Stimulated activated CD8-positive, alpha-beta memory T cell treated with anti-CD3 and anti-CD28 coated beads, Interleukin-15, amount 100 ng/mL, for 48 hours (primary cell): ENCODE results near the gene KLHL3.

ENCODE experiments used
- DNase-seq, 2 donors: peaks; one replicate each; pipeline ENCODE4 v3.0.0-alpha.2; 2020; ENCODE audit warnings: low read depth in 2 of 2

The KLHL3 gene

DNA sequence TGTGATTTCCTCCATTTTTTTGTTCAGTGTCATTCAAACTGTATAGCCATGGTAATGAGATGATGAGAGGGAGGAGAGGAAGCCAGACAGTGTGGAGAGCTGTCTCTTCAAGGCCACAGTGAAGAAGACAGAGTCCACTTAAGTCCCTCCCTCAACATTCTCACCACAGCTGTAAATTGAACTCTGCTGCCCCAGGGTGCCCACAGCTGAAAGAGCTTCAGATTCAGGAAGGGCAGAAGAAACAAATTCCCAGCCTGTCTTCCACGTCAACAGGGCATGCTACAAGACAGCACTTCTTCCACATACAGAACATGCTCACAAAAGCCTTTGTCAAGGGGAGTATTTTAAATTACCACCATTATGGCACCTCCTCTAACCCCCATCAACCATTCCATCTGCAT lies 100.4 kb downstream of the KLHL3 start:
- no peak for DNase-seq

DNA sequence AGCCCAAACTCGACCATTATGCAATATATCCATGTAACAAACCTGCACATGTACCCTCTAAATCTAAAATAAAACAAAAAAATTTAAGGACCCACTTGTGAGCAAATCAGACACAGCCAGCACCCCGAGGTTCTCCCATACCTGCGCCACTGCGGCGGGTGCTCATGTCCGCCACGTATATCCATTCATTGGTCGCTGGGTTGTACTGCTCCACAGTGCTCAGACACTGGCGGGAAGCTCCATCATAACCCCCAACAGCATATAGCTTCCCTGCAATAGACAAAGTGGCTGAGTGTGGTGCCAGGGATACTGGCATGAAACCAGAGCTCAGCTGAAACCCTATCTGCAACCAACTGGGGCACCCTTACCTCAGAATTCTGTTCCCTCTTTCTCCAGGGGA lies 102.0 kb downstream of the KLHL3 start:
- no peak for DNase-seq

DNA sequence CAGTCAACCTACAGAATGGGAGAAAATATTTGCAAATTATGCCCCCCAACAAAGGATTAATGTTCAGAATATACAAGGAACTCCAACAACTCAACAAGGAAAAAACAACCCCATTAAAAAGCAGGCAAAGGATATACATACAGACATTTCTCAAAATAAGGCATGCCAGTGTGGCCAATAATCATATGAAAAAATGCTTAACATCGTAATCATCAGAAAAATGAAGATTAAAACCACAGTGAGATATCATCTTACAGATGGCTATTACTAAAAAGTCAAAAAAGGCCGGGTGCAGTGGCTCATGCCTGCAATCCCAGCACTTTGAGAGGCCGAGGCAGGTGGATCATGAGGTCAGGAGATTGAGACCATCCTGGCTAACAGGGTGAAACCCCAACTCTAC lies 103.2 kb downstream of the KLHL3 start:
- DNase-seq, result no peak

DNA sequence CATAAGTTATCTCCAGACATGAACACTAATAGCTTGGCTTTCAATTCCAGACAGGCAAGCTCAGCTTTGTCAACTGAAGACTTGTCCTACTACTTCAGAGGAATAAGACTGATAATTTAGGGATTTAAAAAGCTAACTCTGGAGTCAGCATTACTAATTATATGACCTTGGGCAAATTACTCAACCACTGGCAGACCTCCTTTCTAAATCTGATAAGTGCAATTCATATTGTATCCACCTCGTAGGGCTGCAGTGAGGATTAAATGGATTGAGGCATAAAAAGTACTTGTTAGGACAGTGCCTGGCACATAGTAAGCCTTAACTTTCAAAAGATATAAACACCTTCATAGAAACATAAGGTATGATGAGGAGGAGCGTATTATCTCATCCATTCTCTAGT lies 104.4 kb downstream of the KLHL3 start:
- no peak for DNase-seq

DNA sequence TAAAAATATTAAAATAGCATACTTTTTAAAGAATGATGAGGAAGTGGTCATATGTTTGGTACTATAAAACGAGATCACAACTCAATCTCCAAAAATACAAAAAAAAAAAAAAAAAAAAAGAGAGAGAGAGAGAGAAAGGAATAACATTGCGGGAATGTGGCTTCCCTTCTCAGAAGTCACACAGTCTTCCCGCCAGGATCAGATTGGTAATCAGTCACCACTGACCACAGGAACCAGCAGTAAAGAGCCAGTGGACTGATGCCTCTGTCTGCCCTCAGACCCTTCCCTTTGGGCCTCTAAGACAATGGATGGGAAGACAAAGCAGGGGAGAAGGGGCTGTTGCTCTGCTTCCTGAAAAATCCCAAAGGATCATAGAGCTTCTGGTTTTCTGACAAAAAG lies 104.9 kb downstream of the KLHL3 start:
- no peak for DNase-seq

DNA sequence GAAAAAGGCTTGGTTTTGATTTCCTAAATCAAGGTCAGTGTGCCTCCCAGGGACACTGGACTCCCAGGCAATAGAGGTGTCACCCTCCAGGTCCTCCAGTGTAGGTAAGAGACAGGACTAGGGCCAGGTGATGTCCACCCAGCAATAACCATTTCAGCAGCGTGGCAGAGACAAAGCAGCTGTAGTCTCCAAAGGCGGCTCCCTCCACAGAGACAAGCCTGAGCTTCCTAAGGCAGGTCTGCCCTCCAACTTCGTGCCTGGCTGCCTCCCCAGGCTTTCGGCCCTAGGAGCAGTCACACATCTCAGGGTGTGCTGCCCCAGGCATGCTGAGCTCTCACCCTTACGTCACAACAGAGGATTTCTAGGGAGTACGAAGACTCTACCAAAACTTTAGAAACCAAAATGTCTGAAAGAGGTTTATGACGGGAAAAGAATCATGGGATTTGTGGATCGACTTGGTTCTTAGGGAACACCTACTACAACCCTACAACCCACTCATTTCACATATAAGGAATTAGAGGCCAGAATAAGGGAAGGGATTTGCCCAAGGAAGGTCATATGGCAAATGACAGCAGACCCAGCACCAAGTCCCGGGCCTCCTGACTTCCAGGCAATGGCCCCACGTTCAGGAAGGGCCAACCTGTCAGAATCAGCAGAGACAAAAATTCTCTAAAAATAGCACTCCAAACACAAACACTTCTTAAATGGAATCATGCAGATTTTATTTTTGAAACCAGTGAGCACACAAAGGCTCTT lies 105.5 kb downstream of the KLHL3 start:
- no peak for DNase-seq

DNA sequence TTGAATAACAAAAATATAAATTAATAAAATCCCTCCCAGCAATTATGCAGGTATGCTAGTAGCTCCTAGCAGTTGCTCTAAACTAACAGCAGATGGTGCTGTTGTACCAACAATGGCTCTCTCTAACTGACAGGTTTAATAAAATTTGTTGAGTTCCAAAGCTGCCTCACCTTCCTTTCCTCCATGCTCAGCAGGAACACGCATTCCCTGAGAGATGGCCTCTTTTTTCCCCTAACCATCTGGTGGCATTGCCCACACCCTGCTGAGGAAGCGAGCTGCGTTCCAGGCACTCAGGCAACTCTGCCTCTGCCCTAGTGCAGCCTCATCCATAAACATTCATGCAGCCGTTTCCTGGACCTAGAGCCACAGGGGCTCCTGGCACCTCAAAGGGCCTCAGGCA lies 106.2 kb downstream of the KLHL3 start:
- DNase-seq, result no peak

DNA sequence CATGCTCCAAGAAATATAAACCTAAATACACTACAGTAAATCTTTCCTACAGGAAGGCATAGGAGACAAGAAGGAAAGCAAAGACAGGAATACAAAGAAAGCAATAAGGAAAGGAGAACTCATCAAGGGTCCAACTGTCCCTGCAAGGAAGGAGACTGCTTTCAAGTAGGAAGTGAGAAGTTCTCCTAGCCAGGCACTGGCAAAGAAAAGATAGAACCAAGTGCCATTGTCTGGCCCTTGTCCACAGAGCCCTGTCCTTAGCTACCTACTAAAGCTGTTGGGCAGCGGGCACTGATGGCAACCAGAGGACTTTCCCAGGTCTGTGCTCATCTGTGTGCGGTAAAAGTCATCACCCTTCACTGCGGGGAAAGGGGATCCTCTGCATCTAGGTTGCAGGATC lies 108.2 kb downstream of the KLHL3 start:
- no peak for DNase-seq

DNA sequence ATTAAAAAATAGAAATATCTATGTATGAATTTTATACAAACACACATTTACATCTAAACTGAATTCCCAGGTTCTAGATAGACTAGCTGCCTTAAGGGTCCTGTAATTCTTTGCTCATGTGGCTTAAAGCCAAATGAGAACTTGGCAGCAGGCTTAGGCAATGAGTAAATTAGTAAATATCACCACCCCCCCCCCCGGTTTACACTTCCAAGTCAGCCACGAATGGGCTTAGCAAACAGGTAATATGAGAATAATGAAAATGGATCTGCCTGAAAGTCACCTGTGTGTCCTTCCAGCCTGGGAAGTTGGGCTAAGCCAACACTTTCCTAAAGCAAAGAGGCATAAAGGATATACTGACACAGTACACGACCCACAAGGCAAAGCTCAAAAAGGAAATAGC lies 108.6 kb downstream of the KLHL3 start:
- no peak for DNase-seq

DNA sequence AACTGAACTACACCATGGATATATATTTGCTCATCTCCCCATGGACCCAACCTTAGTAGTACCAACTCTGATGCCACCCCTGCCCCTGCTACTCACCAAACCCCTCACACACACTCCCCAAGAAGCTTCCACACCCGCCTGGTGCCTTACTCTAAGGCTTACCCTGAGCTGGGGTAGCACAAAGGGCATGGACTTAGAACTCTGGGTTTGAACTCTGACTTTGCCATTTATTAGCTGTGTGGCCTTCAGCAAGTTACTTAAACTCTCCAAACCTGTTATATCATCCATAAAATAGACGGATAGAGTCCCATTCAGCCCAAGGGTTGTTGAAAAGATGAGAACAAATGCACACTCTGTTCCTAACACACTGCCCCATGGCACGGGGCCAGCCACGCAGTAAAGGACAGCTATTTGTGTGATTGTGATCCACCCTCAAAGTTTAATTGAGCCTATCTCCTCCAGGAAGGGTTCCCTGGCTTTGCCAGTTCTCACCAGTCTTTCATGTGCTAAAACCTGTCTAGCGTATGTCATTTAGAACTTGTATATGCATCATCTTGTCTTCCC lies 111.0 kb downstream of the KLHL3 start:
- no peak for DNase-seq

DNA sequence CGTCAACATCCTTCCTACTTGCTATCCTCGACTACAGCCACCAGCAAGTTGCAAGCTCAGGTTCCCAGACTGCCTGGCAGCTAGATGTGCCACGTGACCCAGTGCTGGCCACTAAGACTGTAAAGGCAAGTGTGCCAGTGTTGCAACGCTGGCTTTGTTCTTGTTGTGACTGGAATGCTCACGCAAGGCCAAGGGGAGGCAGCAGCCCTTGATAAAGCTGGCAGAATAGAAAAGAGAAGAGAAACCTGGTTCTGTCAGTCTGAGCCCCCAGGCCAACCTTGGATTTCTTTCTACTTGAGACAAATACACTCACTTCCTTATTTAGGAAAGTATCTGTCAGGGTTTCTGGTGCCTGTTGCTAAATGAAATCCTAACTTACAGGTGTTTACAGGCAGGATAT lies 113.0 kb downstream of the KLHL3 start:
- DNase-seq, result no peak

DNA sequence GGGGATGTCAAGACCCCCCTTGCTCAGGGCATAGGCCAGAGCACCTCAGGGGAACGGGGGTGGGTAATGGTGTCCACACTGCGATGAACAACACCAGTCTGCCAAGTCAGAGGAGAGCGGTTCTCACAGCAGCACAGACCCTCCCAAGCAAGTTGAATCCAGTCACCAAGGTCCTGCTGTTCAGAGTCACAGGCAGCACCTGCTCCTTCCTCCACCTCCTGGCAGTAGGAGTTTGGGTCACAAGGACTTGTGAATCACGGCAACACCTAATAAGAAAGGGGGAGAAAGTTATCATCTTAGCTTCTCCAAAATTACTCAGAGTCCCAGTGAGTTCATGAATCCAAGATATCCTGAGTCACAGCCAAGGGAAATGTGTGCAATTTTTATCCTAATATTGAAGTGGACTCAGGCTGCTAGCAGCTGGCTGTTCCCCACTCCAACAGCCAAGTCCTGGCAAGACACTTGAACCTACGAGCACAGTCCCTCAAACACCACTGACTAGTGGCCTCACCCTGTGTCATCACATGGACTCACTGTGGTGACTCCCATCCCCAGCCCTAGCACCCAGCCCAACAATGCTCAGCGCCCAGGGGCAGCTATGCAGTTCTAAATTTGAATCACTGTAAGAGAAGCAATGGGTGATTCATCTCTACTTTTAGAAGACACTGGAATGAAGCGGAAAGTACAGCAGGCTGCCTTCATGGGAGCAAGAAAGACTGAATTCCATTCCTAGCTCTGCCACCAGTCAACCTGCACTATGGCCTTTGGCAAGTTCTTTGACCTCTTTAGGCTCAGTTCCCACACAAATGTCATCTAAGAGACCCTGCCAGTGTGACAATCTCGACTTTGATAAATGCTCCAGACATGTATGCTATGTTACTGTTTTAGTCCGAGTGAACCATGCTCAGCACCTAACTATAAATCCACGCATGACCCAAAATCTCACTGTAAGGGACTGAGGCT lies 113.7 kb downstream of the KLHL3 start:
- no peak for DNase-seq

DNA sequence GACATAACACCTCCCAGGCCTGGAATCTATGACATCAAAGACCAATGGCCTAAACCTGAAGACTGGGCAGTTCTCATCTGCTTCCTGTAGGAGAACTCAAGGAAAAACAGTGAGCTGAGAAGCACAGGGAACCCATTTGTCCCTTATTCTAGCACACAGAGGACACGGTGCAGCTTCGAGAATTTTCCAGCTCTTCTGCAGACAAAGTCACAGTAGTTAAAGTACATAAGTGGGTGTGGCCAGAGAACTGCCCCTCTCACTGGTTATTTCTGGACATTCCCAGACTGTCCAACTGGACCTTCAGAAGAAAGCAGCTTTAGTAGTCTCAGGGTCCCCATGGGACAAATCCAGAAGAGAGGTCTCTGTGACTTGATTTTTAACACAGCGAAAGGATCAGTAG lies 114.6 kb downstream of the KLHL3 start:
- no peak for DNase-seq

DNA sequence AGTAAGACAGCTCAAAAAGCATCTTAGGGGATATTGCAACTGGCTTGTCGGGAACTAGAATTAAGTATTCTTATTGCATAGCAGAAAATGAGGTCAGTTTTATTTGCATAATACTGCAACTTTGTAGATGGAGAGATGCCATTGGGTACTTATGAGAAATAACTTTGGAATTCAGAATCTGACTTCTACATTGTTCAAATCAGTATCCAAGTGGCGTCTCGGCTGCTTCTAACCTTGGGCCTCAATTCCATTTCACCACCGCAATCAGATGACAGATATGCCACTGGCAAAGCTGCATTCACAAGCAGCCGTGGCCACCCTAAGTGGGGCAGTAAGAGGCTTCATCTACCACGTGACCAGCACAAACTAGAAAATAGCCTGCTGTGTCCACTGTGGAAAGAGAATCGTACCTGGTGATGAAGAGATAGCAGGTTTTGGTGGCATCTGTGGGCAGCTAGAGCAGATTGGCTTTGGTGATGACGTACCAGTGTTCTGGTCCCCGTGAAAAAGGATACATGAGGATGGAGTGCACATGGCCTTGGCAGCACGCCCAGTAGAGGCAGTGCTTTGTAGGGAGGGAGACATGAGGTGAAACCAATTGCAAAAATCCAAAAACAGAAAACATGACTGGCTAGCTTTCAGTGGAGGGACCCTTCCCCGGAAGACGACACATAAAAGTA lies 116.6 kb downstream of the KLHL3 start:
- DNase-seq, result no peak

DNA sequence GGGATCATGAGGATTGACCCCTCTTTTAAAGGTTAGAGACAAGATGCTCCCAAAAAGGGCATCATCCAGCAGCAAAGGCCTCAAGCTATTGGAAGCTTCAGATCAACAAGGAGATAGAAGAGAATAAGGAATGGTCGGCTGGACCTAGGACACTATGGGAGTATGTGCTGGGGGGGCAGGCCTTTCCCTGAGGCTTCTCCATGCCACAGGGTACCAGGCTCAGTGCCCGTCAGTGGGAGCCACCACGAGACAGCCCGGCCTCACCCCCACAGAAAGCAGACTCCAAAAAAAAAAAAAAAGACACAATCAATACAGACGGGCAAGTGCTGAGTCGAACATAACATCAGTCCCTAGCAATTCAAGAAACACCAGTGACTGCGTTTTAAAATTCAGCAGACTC lies 117.4 kb downstream of the KLHL3 start:
- no peak for DNase-seq

DNA sequence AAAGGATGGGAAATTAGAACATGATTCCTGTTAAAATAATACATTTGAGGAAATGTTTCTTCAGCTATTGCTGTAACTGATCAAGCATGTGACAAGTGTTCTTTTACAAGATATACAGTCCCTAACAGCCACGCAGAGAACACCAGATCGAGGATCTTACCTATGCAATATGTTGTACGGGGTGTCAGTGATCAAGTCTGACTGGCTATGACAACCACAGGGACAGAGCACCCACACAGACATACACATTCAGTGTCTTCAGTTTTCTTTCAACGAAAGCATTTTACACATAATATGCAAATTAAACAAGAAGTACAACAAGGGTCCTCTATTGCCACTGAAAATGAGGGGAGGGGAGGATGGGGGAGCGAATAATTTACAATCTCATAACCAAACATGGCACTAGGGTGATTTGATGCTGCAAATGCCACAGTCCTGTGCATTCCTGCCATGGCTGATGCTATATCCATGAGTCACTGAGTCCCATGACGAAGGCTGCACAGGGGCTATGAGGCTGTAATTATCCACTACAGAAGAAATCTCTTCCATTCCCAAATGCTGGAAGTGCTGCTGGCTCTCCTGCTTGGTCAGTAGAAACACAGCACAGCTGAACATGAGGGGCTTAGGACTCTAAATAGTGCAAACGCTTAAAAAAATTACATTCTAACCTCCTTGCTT lies 118.2 kb downstream of the KLHL3 start:
- DNase-seq, result no peak

DNA sequence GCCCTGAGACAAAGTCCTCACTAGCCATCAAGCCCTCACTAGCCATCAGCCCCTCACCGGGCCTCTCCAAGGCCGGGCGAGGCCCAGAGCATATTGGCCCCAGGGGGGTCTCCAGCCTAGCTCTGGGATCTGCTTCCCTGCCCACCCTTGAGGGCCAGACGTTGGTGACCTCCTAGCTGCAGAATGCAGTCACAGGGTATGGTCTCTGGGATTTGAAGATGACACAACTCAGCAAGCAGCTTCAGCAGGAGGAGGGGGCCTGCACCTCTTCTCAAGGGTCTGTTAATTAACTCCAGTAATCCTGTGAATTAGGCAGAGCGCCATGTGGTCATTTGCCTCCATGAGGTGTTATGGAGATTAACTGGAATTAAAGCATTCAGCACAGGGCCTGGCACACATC lies 119.8 kb downstream of the KLHL3 start:
- no peak for DNase-seq

DNA sequence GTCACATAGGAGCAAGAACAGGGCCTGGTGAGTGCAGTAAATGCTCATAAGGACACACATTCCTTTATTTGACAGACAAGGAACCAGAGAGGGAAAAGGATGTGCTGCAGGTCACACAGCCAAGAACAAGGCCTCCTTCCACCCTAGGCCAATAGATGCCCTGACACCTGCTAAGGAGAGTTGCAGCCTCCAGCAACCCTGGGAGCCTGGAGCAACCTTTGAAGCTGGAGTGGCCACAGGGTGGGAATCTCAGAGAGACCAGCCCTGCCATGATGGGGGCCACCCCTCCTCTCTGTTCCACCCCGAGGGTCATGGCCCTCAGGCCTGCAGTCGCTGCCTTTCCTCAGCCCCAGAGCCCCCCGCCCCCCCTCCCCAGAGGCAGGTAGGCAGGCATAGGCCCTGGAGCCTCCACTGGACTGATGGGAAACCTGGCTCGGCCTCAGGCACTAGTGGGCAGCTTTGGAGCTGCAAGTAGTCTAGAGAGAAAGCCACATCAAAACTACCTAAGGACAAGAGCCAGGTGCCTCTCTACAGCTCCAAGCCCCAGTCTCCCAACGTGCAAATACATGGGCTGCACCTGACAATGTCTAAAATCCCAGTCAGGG lies 120.6 kb downstream of the KLHL3 start:
- no peak for DNase-seq

DNA sequence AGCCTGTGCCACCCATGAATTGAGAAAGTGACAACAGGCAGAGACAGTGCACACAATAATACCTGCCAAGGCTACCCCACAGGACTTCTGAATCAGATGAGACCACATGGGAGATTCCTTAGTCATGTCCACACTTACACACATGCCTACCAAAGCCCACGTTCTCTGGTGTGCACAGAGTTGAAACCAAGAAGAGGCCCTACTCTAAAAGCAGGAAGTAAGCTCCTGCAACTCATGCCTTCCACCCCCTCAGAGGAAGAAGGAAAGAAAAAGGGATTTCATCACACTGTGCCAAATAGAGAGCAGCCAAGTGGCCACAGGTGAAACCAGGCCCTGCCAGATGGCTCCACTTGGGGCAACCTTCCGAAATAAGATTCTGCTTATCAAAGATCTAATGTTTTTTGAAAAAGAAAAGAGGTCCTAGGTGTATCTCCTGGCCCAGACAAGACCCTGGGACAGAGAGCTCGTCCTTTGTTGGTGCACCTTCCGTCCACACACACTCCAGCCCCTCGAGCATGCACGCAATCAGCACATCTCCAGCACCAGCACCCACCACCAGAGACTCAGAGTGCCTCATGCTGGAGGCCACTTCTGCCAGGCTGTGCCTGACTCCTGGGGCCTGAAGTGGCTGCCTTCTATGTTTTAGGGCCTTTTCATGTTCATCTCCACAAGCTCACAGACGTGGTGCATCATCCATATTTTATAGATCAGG lies 122.2 kb downstream of the KLHL3 start:
- no peak for DNase-seq

DNA sequence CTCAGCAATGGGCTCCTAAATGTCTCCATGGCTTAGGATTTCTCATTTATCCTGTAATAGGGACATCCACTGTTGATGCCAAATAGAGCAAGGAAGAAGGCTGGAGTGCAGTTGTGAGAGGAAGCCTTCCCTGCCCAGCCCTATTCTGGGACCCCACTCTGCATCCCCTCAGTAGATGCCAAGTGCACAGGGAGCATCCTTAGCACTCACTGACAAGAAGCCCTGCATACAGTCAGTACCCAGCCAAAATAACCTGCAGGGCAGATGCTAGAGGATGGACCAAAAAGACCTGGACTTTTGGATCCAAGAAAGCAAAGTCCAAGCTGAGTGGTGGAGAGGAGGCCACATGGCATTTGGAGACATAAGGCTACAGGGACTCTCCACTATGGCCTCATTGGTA lies 123.3 kb downstream of the KLHL3 start:
- DNase-seq, result no peak
